Fibroblast of lung (primary cell): ENCODE data around the gene ARSH.
"Not testable (repeated sequence)": the region's sequence is repeated elsewhere in the genome, so short reads cannot be mapped to it uniquely, and the experiment has no call there.

Experiments used
- EZH2 ChIP-seq: IDR thresholded peaks from 2 replicates; pipeline ENCODE4 v1.5.1; 2012; ENCODE audit warnings: low read length, control low read depth, mild to moderate bottlenecking; ENCODE audit errors: missing control alignments
- TF ChIP-seq, protein P1 (sequence below), 2 donors: IDR thresholded peaks in 1 of 2; conservative IDR thresholded peaks in 1 of 2; 1 replicate in 1 of 2; 2 replicates in 1 of 2; pipeline ENCODE4 v1.5.1; 2011 to 2012; ENCODE audit warnings: low read length in 2 of 2, control low read depth in 1 of 2, inconsistent platforms in 1 of 2, low read depth in 1 of 2, mild to moderate bottlenecking in 1 of 2

DNA sequence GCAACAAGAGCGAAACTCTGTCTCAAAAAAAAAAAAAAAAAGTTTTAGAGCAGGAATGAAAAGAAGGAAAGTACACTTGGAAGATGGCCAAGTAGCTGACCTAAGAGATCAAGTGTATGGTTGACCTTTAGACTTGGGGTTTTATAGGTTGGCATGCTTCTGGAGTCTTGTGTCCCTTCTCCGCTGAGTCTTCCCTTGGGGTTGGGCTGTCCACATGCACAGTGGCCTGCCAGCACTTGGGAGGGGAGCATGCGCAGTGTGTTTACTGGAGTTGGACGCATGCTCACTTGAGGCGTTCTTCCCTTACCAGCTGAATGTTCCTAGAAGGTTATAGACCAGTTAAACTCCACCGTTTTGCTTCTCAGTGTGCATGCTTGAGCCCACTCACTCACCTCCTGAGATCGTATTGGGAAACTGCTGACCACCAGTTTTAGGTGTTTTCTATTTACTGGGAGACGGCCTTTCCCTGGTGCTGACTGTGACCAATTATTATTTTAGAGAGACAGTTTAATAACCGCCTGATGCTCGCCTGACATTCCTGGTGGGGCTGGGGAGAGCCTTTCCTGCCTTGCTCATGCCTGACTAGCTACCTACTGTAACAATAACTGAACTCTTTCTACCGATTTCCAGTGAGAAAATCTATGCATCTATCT is 44.3 kb downstream of the ARSH start:
- TF ChIP-seq, protein P1, sequence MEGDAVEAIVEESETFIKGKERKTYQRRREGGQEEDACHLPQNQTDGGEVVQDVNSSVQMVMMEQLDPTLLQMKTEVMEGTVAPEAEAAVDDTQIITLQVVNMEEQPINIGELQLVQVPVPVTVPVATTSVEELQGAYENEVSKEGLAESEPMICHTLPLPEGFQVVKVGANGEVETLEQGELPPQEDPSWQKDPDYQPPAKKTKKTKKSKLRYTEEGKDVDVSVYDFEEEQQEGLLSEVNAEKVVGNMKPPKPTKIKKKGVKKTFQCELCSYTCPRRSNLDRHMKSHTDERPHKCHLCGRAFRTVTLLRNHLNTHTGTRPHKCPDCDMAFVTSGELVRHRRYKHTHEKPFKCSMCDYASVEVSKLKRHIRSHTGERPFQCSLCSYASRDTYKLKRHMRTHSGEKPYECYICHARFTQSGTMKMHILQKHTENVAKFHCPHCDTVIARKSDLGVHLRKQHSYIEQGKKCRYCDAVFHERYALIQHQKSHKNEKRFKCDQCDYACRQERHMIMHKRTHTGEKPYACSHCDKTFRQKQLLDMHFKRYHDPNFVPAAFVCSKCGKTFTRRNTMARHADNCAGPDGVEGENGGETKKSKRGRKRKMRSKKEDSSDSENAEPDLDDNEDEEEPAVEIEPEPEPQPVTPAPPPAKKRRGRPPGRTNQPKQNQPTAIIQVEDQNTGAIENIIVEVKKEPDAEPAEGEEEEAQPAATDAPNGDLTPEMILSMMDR (conservative IDR thresholded peaks at IDR 0.05 in 1 of 2, IDR thresholded peaks at IDR 0.05 in 1 of 2; ENCODE audit: low read depth in 1 of 2, low read length in 2 of 2) = not testable (repeated sequence)
- TF ChIP-seq EZH2 = not testable (repeated sequence)
